ENCODE results near the gene SUCO.

Gene SUCO

GRCh38 chr1:172537366-172537765, 4.4 kb downstream of the SUCO start:
- Histone ChIP-seq H3K4me3 (ENCODE audit: low read depth in 1 of 2, low read length in 2 of 2) (no peak overlapping the region), H3K36me3 (ENCODE audit: control insufficient read depth in 1 of 2, insufficient read depth in 2 of 2, low read length in 2 of 2) (no peaks in the 10 kb centered on the region), H3K9ac (ENCODE audit: low read depth in 1 of 2, low read length in 2 of 2) (no peak overlapping the region), H3K27me3 (ENCODE audit: control insufficient read depth in 1 of 2, insufficient read depth in 2 of 2, low read length in 2 of 2) (no peaks in the 10 kb centered on the region), H3K9me3 (ENCODE audit: control insufficient read depth in 1 of 2, low read length in 2 of 2) (no peaks in the 10 kb centered on the region), H3K4me1 (ENCODE audit: control insufficient read depth in 1 of 2, insufficient read depth in 2 of 2, low read length in 2 of 2) (peaks cover 17 to 25% of the 10 kb centered on the region in 2 donors), H3K27ac (ENCODE audit: low read depth, low read length) (no peak overlapping the region)

- no peaks in the 10 kb centered on the region for H3K36me3 ChIP-seq (ENCODE audit: control insufficient read depth in 1 of 2, insufficient read depth in 2 of 2, low read length in 2 of 2)
- no peaks in the 10 kb centered on the region for H3K9me3 ChIP-seq (ENCODE audit: control insufficient read depth in 1 of 2, low read length in 2 of 2)
- peaks cover 17 to 25% of the 10 kb centered on the region in 2 donors for H3K4me1 ChIP-seq (ENCODE audit: control insufficient read depth in 1 of 2, insufficient read depth in 2 of 2, low read length in 2 of 2)
- H3K4me3 ChIP-seq (ENCODE audit: low read depth in 1 of 2, low read length in 2 of 2) = no peak overlapping the region
- no peak overlapping the region for H3K9ac ChIP-seq (ENCODE audit: low read depth in 1 of 2, low read length in 2 of 2)
- no peaks in the 10 kb centered on the region for H3K27me3 ChIP-seq (ENCODE audit: control insufficient read depth in 1 of 2, insufficient read depth in 2 of 2, low read length in 2 of 2)
- no peak overlapping the region for H3K27ac ChIP-seq (ENCODE audit: low read depth, low read length)
Measured at GRCh38 chr1:172537827-172538391, 5.0 kb downstream of the SUCO start.

- Histone ChIP-seq H3K4me1 (ENCODE audit: control insufficient read depth in 1 of 2, insufficient read depth in 2 of 2, low read length in 2 of 2) (peaks cover 8 to 20% of the 10 kb centered on the region in 2 donors), H3K27ac (ENCODE audit: low read depth, low read length) (no peak overlapping the region), H3K27me3 (ENCODE audit: control insufficient read depth in 1 of 2, insufficient read depth in 2 of 2, low read length in 2 of 2) (no peaks in the 10 kb centered on the region), H3K9ac (ENCODE audit: low read depth in 1 of 2, low read length in 2 of 2) (no peak overlapping the region), H3K36me3 (ENCODE audit: control insufficient read depth in 1 of 2, insufficient read depth in 2 of 2, low read length in 2 of 2) (no peaks in the 10 kb centered on the region), H3K9me3 (ENCODE audit: control insufficient read depth in 1 of 2, low read length in 2 of 2) (no peaks in the 10 kb centered on the region), H3K4me3 (ENCODE audit: low read depth in 1 of 2, low read length in 2 of 2) (no peak overlapping the region)
Measured at GRCh38 chr1:172540635-172541034, 7.7 kb downstream of the SUCO start.

GRCh38 chr1:172544481-172545104, 11.6 kb downstream of the SUCO start:
- H3K9me3 ChIP-seq (ENCODE audit: control insufficient read depth in 1 of 2, low read length in 2 of 2) = no peaks in the 10 kb centered on the region
- no peaks in the 10 kb centered on the region for H3K27me3 ChIP-seq (ENCODE audit: control insufficient read depth in 1 of 2, insufficient read depth in 2 of 2, low read length in 2 of 2)
- H3K36me3 ChIP-seq (ENCODE audit: control insufficient read depth in 1 of 2, insufficient read depth in 2 of 2, low read length in 2 of 2) = no peaks in the 10 kb centered on the region
- H3K4me1 ChIP-seq (ENCODE audit: control insufficient read depth in 1 of 2, insufficient read depth in 2 of 2, low read length in 2 of 2) = peaks cover 3 to 22% of the 10 kb centered on the region in 2 donors
- no peak overlapping the region for H3K4me3 ChIP-seq (ENCODE audit: low read depth in 1 of 2, low read length in 2 of 2)
- no peak overlapping the region for H3K9ac ChIP-seq (ENCODE audit: low read depth in 1 of 2, low read length in 2 of 2)
- H3K27ac ChIP-seq (ENCODE audit: low read depth, low read length) = no peak overlapping the region

- Histone ChIP-seq H3K36me3 (ENCODE audit: control insufficient read depth in 1 of 2, insufficient read depth in 2 of 2, low read length in 2 of 2) (no peaks in the 10 kb centered on the region), H3K9ac (ENCODE audit: low read depth in 1 of 2, low read length in 2 of 2) (no peak overlapping the region), H3K4me1 (ENCODE audit: control insufficient read depth in 1 of 2, insufficient read depth in 2 of 2, low read length in 2 of 2) (peaks cover 6 to 24% of the 10 kb centered on the region in 2 donors), H3K27me3 (ENCODE audit: control insufficient read depth in 1 of 2, insufficient read depth in 2 of 2, low read length in 2 of 2) (no peaks in the 10 kb centered on the region), H3K4me3 (ENCODE audit: low read depth in 1 of 2, low read length in 2 of 2) (no peak overlapping the region), H3K27ac (ENCODE audit: low read depth, low read length) (no peak overlapping the region), H3K9me3 (ENCODE audit: control insufficient read depth in 1 of 2, low read length in 2 of 2) (no peaks in the 10 kb centered on the region)
Measured at GRCh38 chr1:172545396-172546004, 12.6 kb downstream of the SUCO start.

DNA sequence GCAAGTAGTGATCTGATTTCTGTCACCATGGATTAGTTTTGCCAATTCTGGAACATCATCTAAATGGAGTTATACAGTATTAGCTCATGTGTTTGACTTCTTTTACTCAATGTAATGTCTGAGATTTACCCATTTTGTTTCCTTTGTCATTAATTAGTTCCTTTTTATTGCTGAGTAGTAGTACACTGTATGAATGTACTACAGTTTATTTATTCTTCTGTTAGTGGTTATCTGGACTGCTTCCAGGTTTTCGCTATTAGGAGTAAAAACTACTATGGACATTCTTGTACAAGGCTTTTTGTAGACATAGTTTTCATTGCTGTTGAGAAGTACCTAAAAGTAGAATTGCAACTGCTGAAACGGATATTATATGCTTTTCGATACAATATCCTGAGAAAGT, 14.1 kb downstream of the SUCO start:
- Histone ChIP-seq H3K27me3 (ENCODE audit: control insufficient read depth in 1 of 2, insufficient read depth in 2 of 2, low read length in 2 of 2) (no peaks in the 10 kb centered on the region), H3K4me1 (ENCODE audit: control insufficient read depth in 1 of 2, insufficient read depth in 2 of 2, low read length in 2 of 2) (peaks cover 6 to 24% of the 10 kb centered on the region in 2 donors), H3K27ac (ENCODE audit: low read depth, low read length) (no peak overlapping the region), H3K36me3 (ENCODE audit: control insufficient read depth in 1 of 2, insufficient read depth in 2 of 2, low read length in 2 of 2) (no peaks in the 10 kb centered on the region), H3K9me3 (ENCODE audit: control insufficient read depth in 1 of 2, low read length in 2 of 2) (no peaks in the 10 kb centered on the region), H3K9ac (ENCODE audit: low read depth in 1 of 2, low read length in 2 of 2) (no peak overlapping the region), H3K4me3 (ENCODE audit: low read depth in 1 of 2, low read length in 2 of 2) (no peak overlapping the region)

- H3K36me3 ChIP-seq (ENCODE audit: control insufficient read depth in 1 of 2, insufficient read depth in 2 of 2, low read length in 2 of 2) = no peaks in the 10 kb centered on the region
- no peak overlapping the region for H3K9ac ChIP-seq (ENCODE audit: low read depth in 1 of 2, low read length in 2 of 2)
- H3K9me3 ChIP-seq (ENCODE audit: control insufficient read depth in 1 of 2, low read length in 2 of 2) = no peaks in the 10 kb centered on the region
- H3K4me3 ChIP-seq (ENCODE audit: low read depth in 1 of 2, low read length in 2 of 2) = no peak overlapping the region
- H3K4me1 ChIP-seq (ENCODE audit: control insufficient read depth in 1 of 2, insufficient read depth in 2 of 2, low read length in 2 of 2) = peaks cover 6 to 21% of the 10 kb centered on the region in 2 donors
- no peaks in the 10 kb centered on the region for H3K27me3 ChIP-seq (ENCODE audit: control insufficient read depth in 1 of 2, insufficient read depth in 2 of 2, low read length in 2 of 2)
- H3K27ac ChIP-seq (ENCODE audit: low read depth, low read length) = no peak overlapping the region
Measured at GRCh38 chr1:172549621-172550280, 16.8 kb downstream of the SUCO start.

DNA sequence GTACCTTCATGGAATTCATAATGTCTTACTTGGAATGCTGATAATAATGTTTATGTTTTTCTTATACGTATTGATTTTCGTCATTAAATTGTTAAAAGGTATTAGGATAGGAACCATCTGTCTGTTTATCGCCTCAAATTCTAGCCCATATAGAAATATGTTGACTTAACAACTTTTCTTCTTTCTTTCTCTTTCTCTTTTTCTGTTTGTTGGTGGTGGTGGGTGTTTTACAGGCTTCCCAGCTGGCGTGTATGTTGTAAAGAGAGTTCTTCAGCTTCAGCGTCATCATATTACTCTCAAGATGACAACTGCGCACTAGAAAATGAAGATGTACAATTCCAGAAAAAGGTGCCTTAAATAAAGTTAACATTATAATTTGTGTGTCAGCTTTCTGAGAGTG, 18.3 kb downstream of the SUCO start:
- peaks cover 6 to 15% of the 10 kb centered on the region in 2 donors for H3K4me1 ChIP-seq (ENCODE audit: control insufficient read depth in 1 of 2, insufficient read depth in 2 of 2, low read length in 2 of 2)

DNA sequence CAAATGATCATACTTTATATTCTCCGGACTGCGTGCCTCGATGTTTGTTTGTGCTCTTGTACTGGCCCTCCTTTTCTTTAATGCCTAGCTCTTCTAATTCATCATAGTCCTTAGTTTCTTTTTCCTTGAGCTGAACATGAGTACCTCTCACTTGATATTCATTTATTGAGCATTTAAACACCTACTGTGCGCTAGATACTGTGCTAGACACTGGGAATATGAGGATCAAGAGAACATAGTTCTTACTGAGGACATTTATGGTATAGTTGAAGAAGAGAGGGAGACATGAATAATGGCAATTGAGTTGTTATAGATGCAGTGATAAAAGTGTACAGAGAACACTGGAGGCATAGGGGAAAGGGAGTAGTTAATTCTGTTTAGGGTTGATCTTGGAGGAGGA, 22.0 kb downstream of the SUCO start:
- no peaks in the 10 kb centered on the region for H3K4me1 ChIP-seq (ENCODE audit: control insufficient read depth in 1 of 2, insufficient read depth in 2 of 2, low read length in 2 of 2)
- H3K9me3 ChIP-seq (ENCODE audit: control insufficient read depth in 1 of 2, low read length in 2 of 2) = no peaks in the 10 kb centered on the region
- H3K36me3 ChIP-seq (ENCODE audit: control insufficient read depth in 1 of 2, insufficient read depth in 2 of 2, low read length in 2 of 2) = peaks cover 7 to 22% of the 10 kb centered on the region in 2 donors

More for the DNA sequence above, 18.3 kb downstream of the SUCO start:
- Histone ChIP-seq H3K4me3 (ENCODE audit: low read depth in 1 of 2, low read length in 2 of 2) (no peak overlapping the region), H3K27me3 (ENCODE audit: control insufficient read depth in 1 of 2, insufficient read depth in 2 of 2, low read length in 2 of 2) (no peaks in the 10 kb centered on the region), H3K36me3 (ENCODE audit: control insufficient read depth in 1 of 2, insufficient read depth in 2 of 2, low read length in 2 of 2) (peaks cover 6% of the 10 kb centered on the region in 2 donors), H3K27ac (ENCODE audit: low read depth, low read length) (no peak overlapping the region), H3K9ac (ENCODE audit: low read depth in 1 of 2, low read length in 2 of 2) (no peak overlapping the region), H3K9me3 (ENCODE audit: control insufficient read depth in 1 of 2, low read length in 2 of 2) (no peaks in the 10 kb centered on the region)

GRCh38 chr1:172556461-172556860, 23.5 kb downstream of the SUCO start:
- Histone ChIP-seq H3K4me3 (ENCODE audit: low read depth in 1 of 2, low read length in 2 of 2) (no peak overlapping the region), H3K27ac (ENCODE audit: low read depth, low read length) (no peak overlapping the region), H3K4me1 (ENCODE audit: control insufficient read depth in 1 of 2, insufficient read depth in 2 of 2, low read length in 2 of 2) (no peaks in the 10 kb centered on the region), H3K27me3 (ENCODE audit: control insufficient read depth in 1 of 2, insufficient read depth in 2 of 2, low read length in 2 of 2) (no peaks in the 10 kb centered on the region), H3K9me3 (ENCODE audit: control insufficient read depth in 1 of 2, low read length in 2 of 2) (no peaks in the 10 kb centered on the region), H3K36me3 (ENCODE audit: control insufficient read depth in 1 of 2, insufficient read depth in 2 of 2, low read length in 2 of 2) (peaks cover 7 to 31% of the 10 kb centered on the region in 2 donors), H3K9ac (ENCODE audit: low read depth in 1 of 2, low read length in 2 of 2) (no peak overlapping the region)

More for the DNA sequence above, 22.0 kb downstream of the SUCO start:
- H3K27me3 ChIP-seq (ENCODE audit: control insufficient read depth in 1 of 2, insufficient read depth in 2 of 2, low read length in 2 of 2) = no peaks in the 10 kb centered on the region
- no peak overlapping the region for H3K9ac ChIP-seq (ENCODE audit: low read depth in 1 of 2, low read length in 2 of 2)
- no peak overlapping the region for H3K4me3 ChIP-seq (ENCODE audit: low read depth in 1 of 2, low read length in 2 of 2)
- H3K27ac ChIP-seq (ENCODE audit: low read depth, low read length) = no peak overlapping the region
